ENCODE measurements around the gene TMEM200A.
"Not testable (repeated sequence)": the region's sequence is repeated elsewhere in the genome, so short reads cannot be mapped to it uniquely, and the experiment has no call there.

TMEM200A gene

DNA sequence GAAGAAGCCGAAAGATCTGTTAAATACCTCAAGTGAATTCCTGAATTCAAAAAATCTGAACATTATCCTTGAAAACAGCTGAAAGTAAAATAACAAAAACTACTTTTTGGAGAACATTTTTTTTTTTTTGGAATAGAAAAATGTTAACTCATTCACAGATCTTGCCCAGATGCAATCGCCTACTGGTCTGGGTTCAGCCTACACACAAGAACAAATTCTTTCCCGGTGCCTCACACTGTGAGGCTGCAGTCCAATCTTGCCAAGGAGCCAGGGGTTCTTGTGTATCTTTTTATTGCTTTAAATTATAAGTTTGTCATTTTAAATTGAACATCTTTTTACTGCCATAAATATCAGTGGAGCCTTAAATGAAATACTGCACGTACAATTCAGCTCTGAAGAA lies 41.2 kb upstream of the TMEM200A start:
- Histone ChIP-seq H3K36me3 (replicated peaks; ENCODE audit: low read depth, low read length) (no peaks in the 10 kb centered on the region), H3K9ac (ENCODE audit: low read length) (no peak overlapping the region), H3K27ac (ENCODE audit: low read length) (no peak overlapping the region), H3K9me3 (ENCODE audit: insufficient read depth, low read length) (no peaks in the 10 kb centered on the region), H3K4me2 (ENCODE audit: low read length) (no peak overlapping the region), H3K4me3 (ENCODE audit: low read length) (no peak overlapping the region), H3K27me3 (ENCODE audit: low read depth, low read length) (no peaks in the 10 kb centered on the region), H3K79me2 (ENCODE audit: low read length) (no peaks in the 10 kb centered on the region), H2AFZ (ENCODE audit: low read depth, low read length) (no peak overlapping the region), H3K4me1 (ENCODE audit: low read length) (no peaks in the 10 kb centered on the region), H4K20me1 (ENCODE audit: insufficient read depth, low read length) (no peaks in the 10 kb centered on the region; the same call in 1 of the 2 replicates)
- TF ChIP-seq, protein P1, sequence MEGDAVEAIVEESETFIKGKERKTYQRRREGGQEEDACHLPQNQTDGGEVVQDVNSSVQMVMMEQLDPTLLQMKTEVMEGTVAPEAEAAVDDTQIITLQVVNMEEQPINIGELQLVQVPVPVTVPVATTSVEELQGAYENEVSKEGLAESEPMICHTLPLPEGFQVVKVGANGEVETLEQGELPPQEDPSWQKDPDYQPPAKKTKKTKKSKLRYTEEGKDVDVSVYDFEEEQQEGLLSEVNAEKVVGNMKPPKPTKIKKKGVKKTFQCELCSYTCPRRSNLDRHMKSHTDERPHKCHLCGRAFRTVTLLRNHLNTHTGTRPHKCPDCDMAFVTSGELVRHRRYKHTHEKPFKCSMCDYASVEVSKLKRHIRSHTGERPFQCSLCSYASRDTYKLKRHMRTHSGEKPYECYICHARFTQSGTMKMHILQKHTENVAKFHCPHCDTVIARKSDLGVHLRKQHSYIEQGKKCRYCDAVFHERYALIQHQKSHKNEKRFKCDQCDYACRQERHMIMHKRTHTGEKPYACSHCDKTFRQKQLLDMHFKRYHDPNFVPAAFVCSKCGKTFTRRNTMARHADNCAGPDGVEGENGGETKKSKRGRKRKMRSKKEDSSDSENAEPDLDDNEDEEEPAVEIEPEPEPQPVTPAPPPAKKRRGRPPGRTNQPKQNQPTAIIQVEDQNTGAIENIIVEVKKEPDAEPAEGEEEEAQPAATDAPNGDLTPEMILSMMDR (IDR thresholded peaks at IDR 0.05; ENCODE audit: low read depth, low read length) = no peak
- TF ChIP-seq EZH2phosphoT487 (IDR thresholded peaks at IDR 0.05; ENCODE audit: low read depth) = no peak

DNA sequence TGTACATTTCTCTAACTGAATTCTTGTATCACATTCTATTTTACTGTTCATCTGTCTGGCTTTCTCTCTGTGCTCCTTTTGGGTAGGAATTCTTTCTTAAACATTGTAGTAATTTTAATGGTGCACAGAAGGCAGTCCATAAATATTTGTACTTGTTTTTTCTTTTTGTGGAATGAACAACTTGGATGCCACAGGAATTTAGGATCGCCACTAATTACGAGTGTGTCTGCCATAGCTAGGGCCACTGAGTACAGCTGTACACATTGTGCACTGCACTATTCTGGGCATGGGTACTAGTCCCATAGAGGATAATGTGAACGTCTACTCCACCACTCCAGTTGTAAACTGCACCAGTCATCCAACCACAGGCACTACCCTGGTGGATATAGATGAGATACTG lies 39.3 kb upstream of the TMEM200A start:
- no peaks in the 10 kb centered on the region for H3K27me3 ChIP-seq (ENCODE audit: low read depth, low read length)
- no peak overlapping the region for H3K9ac ChIP-seq (ENCODE audit: low read length)
- no peaks in the 10 kb centered on the region for H3K9me3 ChIP-seq (ENCODE audit: insufficient read depth, low read length)
- H3K4me3 ChIP-seq (ENCODE audit: low read length) = no peak overlapping the region
- TF ChIP-seq, protein P1 (IDR thresholded peaks at IDR 0.05; ENCODE audit: low read depth, low read length) = no peak
- no peak for TF ChIP-seq EZH2phosphoT487 (IDR thresholded peaks at IDR 0.05; ENCODE audit: low read depth)
- H3K4me1 ChIP-seq (ENCODE audit: low read length) = no peaks in the 10 kb centered on the region
- no peaks in the 10 kb centered on the region for H3K36me3 ChIP-seq (replicated peaks; ENCODE audit: low read depth, low read length)
- no peak overlapping the region for H3K4me2 ChIP-seq (ENCODE audit: low read length)
- no peak overlapping the region for H2AFZ ChIP-seq (ENCODE audit: low read depth, low read length)
- no peaks in the 10 kb centered on the region for H4K20me1 ChIP-seq (ENCODE audit: insufficient read depth, low read length)
- no peaks in the 10 kb centered on the region for H3K79me2 ChIP-seq (ENCODE audit: low read length)
- H3K27ac ChIP-seq (ENCODE audit: low read length) = no peak overlapping the region

DNA sequence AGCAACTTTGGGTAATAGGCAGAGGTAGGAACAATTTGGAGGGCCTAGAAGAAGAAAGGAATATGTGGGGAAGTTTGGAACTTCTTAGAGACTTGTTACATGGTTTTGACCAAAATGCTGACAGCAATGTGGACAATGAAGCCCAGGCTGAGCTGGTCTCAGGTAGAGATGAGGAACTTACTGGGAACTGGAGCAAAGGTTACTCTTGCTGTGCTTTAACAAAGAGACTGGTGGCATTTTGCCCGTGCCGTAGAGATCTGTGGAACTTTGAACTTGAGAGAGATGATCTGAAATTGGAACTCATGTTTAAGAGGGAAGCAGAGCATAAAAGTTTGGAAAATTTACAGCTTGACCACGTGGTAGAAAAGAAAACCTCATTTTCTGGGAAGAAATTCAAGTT lies 28.3 kb upstream of the TMEM200A start:
- H3K9me3 ChIP-seq (ENCODE audit: insufficient read depth, low read length) = 0 out of 2 replicates have a peak, but pooled peaks cover 5% of the 10 kb centered on the region
- no peaks in the 10 kb centered on the region for H3K79me2 ChIP-seq (ENCODE audit: low read length)
- H3K4me2 ChIP-seq (ENCODE audit: low read length) = no peak overlapping the region
- H3K4me1 ChIP-seq (ENCODE audit: low read length) = no peaks in the 10 kb centered on the region
- TF ChIP-seq EZH2phosphoT487 (IDR thresholded peaks at IDR 0.05; ENCODE audit: low read depth) = no peak
- TF ChIP-seq, protein P1 (IDR thresholded peaks at IDR 0.05; ENCODE audit: low read depth, low read length) = no peak
- H4K20me1 ChIP-seq (ENCODE audit: insufficient read depth, low read length) = no peaks in the 10 kb centered on the region
- H3K36me3 ChIP-seq (replicated peaks; ENCODE audit: low read depth, low read length) = no peaks in the 10 kb centered on the region
- no peak overlapping the region for H3K4me3 ChIP-seq (ENCODE audit: low read length)
- no peaks in the 10 kb centered on the region for H3K27me3 ChIP-seq (ENCODE audit: low read depth, low read length)
- no peak overlapping the region for H3K27ac ChIP-seq (ENCODE audit: low read length)
- H2AFZ ChIP-seq (ENCODE audit: low read depth, low read length) = no peak overlapping the region
- no peak overlapping the region for H3K9ac ChIP-seq (ENCODE audit: low read length)

DNA sequence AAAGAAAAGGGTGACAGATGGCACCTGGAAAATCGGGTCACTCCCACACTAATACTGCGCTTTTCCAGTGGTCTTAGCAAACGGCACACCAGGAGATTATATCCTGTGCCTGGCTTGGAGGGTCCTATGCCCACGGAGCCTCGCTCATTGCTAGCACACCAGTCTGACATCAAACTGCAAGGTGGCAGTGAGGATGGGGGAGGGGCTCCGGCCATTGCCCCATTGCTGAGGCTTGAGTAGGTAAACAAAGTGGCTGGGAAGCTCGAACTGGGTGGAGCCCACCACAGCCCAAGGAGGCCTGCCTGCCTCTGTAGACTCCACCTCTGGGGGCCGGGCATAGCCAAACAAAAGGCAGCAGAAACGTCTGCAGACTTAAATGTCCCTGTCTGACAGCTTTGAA lies 19.5 kb upstream of the TMEM200A start:
- H3K79me2 ChIP-seq (ENCODE audit: low read length); H3K27me3 ChIP-seq (ENCODE audit: low read depth, low read length); H4K20me1 ChIP-seq (ENCODE audit: insufficient read depth, low read length); H3K27ac ChIP-seq (ENCODE audit: low read length); H3K4me2 ChIP-seq (ENCODE audit: low read length); H3K36me3 ChIP-seq (replicated peaks; ENCODE audit: low read depth, low read length); H2AFZ ChIP-seq (ENCODE audit: low read depth, low read length); H3K9me3 ChIP-seq (ENCODE audit: insufficient read depth, low read length); H3K4me1 ChIP-seq (ENCODE audit: low read length); H3K9ac ChIP-seq (ENCODE audit: low read length); H3K4me3 ChIP-seq (ENCODE audit: low read length): not testable (repeated sequence)

DNA sequence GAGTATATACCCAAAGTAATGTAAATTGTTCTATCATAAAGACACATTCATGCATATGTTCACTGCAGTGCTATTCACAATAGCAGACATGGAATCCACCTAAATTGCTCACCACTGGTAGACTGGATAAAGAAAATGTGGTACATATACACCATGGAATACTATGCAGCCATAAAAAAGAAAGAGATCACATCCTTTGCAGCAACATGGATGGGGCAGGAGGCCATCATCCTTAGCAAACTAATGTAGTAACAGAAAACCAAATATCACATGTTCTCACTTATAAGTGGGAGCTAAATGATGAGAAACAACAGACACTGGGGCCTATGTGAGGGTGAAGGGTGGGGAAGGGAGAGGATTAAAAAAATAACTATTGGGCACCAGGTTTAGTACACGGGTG lies 11.5 kb upstream of the TMEM200A start:
- H4K20me1 ChIP-seq (ENCODE audit: insufficient read depth, low read length) = no peaks in the 10 kb centered on the region
- no peaks in the 10 kb centered on the region for H3K79me2 ChIP-seq (ENCODE audit: low read length)
- H3K4me3 ChIP-seq (ENCODE audit: low read length) = no peak overlapping the region
- H3K9me3 ChIP-seq (ENCODE audit: insufficient read depth, low read length) = no peaks in the 10 kb centered on the region
- TF ChIP-seq, protein P1 (IDR thresholded peaks at IDR 0.05; ENCODE audit: low read depth, low read length) = no peak
- TF ChIP-seq EZH2phosphoT487 (IDR thresholded peaks at IDR 0.05; ENCODE audit: low read depth) = no peak
- H3K27ac ChIP-seq (ENCODE audit: low read length) = no peak overlapping the region
- no peaks in the 10 kb centered on the region for H3K36me3 ChIP-seq (replicated peaks; ENCODE audit: low read depth, low read length)
- no peak overlapping the region for H2AFZ ChIP-seq (ENCODE audit: low read depth, low read length)
- no peak overlapping the region for H3K9ac ChIP-seq (ENCODE audit: low read length)
- no peaks in the 10 kb centered on the region for H3K27me3 ChIP-seq (ENCODE audit: low read depth, low read length)
- H3K4me1 ChIP-seq (ENCODE audit: low read length) = no peaks in the 10 kb centered on the region
- H3K4me2 ChIP-seq (ENCODE audit: low read length) = no peak overlapping the region

All from OCI-LY3 (cell line).